Measurements from ENCODE around the gene EXOC6B. TPM values are rescaled to one million over a fixed set of nuclear protein-coding genes. Genes with fewer than 3 reads are reported as not detected.

EXOC6B gene
- total RNA-seq, 1 donor = 24.6 TPM

DNA sequence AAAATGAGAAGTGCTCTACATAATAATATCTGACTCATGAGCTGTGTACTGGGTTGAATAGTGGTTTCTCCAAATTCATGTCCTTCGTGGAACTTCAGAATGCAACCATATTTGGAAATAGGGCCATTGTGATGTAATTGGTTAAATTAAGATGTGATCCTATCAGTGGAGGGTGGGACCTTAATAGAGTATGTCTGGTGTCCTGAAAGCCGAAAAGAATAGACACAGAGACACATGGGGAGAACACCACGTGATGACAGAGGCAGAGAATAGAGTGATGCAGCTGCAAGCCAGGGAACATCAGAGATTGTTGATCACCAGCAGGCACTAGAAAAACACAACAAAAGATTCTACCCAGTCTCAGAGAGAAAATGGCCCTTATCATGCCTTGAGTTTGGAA, 310.1 kb downstream of the EXOC6B start:
- H4K20me1 ChIP-seq (ENCODE audit: insufficient read depth, low read length) = peaks cover 3% of the 10 kb centered on the region
- H3K27ac ChIP-seq (ENCODE audit: low read depth, low read length) = no peak overlapping the region
- H3K79me2 ChIP-seq (ENCODE audit: insufficient read depth, low read length) = no peaks in the 10 kb centered on the region
- no peaks in the 10 kb centered on the region for H3K4me1 ChIP-seq (ENCODE audit: insufficient read depth, low read length)
- no peaks in the 10 kb centered on the region for H3K36me3 ChIP-seq (ENCODE audit: insufficient read depth, low read length)
- no peak overlapping the region for H3K4me2 ChIP-seq (ENCODE audit: insufficient read depth, low read length)
- H3K9me3 ChIP-seq (ENCODE audit: low read depth, low read length) = no peaks in the 10 kb centered on the region
- no peak overlapping the region for H3K4me3 ChIP-seq (ENCODE audit: insufficient read depth, low read length)
- H2AFZ ChIP-seq (ENCODE audit: low read length) = no peak overlapping the region
- H3K27me3 ChIP-seq (ENCODE audit: insufficient read depth, low read length) = no peaks in the 10 kb centered on the region
- TF ChIP-seq CTCF (IDR thresholded peaks at IDR 0.05; ENCODE audit: extremely low read depth, low read depth, low read length) = no peak
- DNase-seq (ENCODE audit: insufficient read length, low spot score, missing footprints) = peak; percentile 11

- H3K9me3 ChIP-seq (ENCODE audit: low read depth, low read length) = no peaks in the 10 kb centered on the region
- H2AFZ ChIP-seq (ENCODE audit: low read length) = no peak overlapping the region
- peaks cover 3% of the 10 kb centered on the region for H4K20me1 ChIP-seq (ENCODE audit: insufficient read depth, low read length)
- DNase-seq (ENCODE audit: insufficient read length, low spot score, missing footprints) = no peak
- TF ChIP-seq CTCF (IDR thresholded peaks at IDR 0.05; ENCODE audit: extremely low read depth, low read depth, low read length) = no peak
- no peak overlapping the region for H3K4me2 ChIP-seq (ENCODE audit: insufficient read depth, low read length)
- H3K27me3 ChIP-seq (ENCODE audit: insufficient read depth, low read length) = no peaks in the 10 kb centered on the region
- no peak overlapping the region for H3K4me3 ChIP-seq (ENCODE audit: insufficient read depth, low read length)
- no peaks in the 10 kb centered on the region for H3K79me2 ChIP-seq (ENCODE audit: insufficient read depth, low read length)
- H3K4me1 ChIP-seq (ENCODE audit: insufficient read depth, low read length) = no peaks in the 10 kb centered on the region
- H3K36me3 ChIP-seq (ENCODE audit: insufficient read depth, low read length) = no peaks in the 10 kb centered on the region
- no peak overlapping the region for H3K27ac ChIP-seq (ENCODE audit: low read depth, low read length)
These were observed 312.8 kb downstream of the EXOC6B start for GRCh38 chr2:72513011-72513410.

- TF ChIP-seq CTCF (IDR thresholded peaks at IDR 0.05; ENCODE audit: extremely low read depth, low read depth, low read length) = no peak
- H3K4me1 ChIP-seq (ENCODE audit: insufficient read depth, low read length) = no peaks in the 10 kb centered on the region
- no peak overlapping the region for H2AFZ ChIP-seq (ENCODE audit: low read length)
- no peak overlapping the region for H3K4me3 ChIP-seq (ENCODE audit: insufficient read depth, low read length)
- H3K27ac ChIP-seq (ENCODE audit: low read depth, low read length) = no peak overlapping the region
- peaks cover 3% of the 10 kb centered on the region for H4K20me1 ChIP-seq (ENCODE audit: insufficient read depth, low read length)
- no peaks in the 10 kb centered on the region for H3K27me3 ChIP-seq (ENCODE audit: insufficient read depth, low read length)
- H3K9me3 ChIP-seq (ENCODE audit: low read depth, low read length) = no peaks in the 10 kb centered on the region
- H3K36me3 ChIP-seq (ENCODE audit: insufficient read depth, low read length) = no peaks in the 10 kb centered on the region
- no peak overlapping the region for H3K4me2 ChIP-seq (ENCODE audit: insufficient read depth, low read length)
- DNase-seq (ENCODE audit: insufficient read length, low spot score, missing footprints) = no peak
- H3K79me2 ChIP-seq (ENCODE audit: insufficient read depth, low read length) = no peaks in the 10 kb centered on the region
These were observed 313.5 kb downstream of the EXOC6B start for GRCh38 chr2:72512376-72512775.

GRCh38 chr2:72511906-72512305, 313.9 kb downstream of the EXOC6B start:
- no peaks in the 10 kb centered on the region for H3K4me1 ChIP-seq (ENCODE audit: insufficient read depth, low read length)
- H3K36me3 ChIP-seq (ENCODE audit: insufficient read depth, low read length) = no peaks in the 10 kb centered on the region
- no peaks in the 10 kb centered on the region for H3K27me3 ChIP-seq (ENCODE audit: insufficient read depth, low read length)
- DNase-seq (ENCODE audit: insufficient read length, low spot score, missing footprints) = no peak
- peaks cover 3% of the 10 kb centered on the region for H4K20me1 ChIP-seq (ENCODE audit: insufficient read depth, low read length)
- no peaks in the 10 kb centered on the region for H3K79me2 ChIP-seq (ENCODE audit: insufficient read depth, low read length)
- no peak overlapping the region for H2AFZ ChIP-seq (ENCODE audit: low read length)
- H3K4me3 ChIP-seq (ENCODE audit: insufficient read depth, low read length) = no peak overlapping the region
- H3K4me2 ChIP-seq (ENCODE audit: insufficient read depth, low read length) = no peak overlapping the region
- TF ChIP-seq CTCF (IDR thresholded peaks at IDR 0.05; ENCODE audit: extremely low read depth, low read depth, low read length) = no peak
- H3K9me3 ChIP-seq (ENCODE audit: low read depth, low read length) = no peaks in the 10 kb centered on the region
- no peak overlapping the region for H3K27ac ChIP-seq (ENCODE audit: low read depth, low read length)

All from osteoblast (primary cell).